ENCODE results near the gene HS6ST2. TPM values are rescaled to one million over a fixed set of nuclear protein-coding genes. Genes with fewer than 3 reads are reported as not detected.

The HS6ST2 gene
- total and polyA plus RNA-seq, 9 of the 15 experiments (the other 6 are each of a cell fraction or from before 2014, with no cell fraction given), result not detected

DNA sequence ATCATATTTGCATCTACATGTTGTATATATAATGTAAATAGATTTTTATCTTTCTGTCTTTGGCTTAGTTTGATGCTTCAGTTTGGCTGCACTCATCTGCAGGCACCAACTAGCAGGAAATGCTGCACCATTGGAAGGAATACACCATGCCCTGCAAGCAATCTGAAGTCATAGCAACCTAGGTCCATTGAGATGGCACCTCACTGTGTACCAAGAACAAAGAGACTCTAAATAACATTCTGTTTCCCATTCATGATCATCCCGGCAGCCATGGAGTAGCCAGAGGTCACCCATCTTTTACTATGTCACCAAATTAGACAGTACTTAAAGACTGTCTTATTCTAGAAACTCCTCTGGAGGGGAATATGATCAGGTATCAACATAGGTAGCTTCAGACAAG lies 40.8 kb upstream of the HS6ST2 start:
- H3K4me1 ChIP-seq (replicated peaks in 1 of 2; ENCODE audit: control insufficient read depth in 2 of 2, insufficient read depth in 2 of 2, low read length in 2 of 2), result no peaks in the 10 kb centered on the region
- H3K27me3 ChIP-seq (ENCODE audit: control insufficient read depth in 2 of 2, insufficient read depth in 2 of 2, low read length in 2 of 2), result no peaks in the 10 kb centered on the region
- BruUV-seq (replicated peaks), result no TSS peak
- TF ChIP-seq HNRNPLL (IDR thresholded peaks at IDR 0.05; ENCODE audit: low read depth, low read length, poor library complexity, severe bottlenecking) (no peak), SMC3 (conservative IDR thresholded peaks at IDR 0.05; ENCODE audit: insufficient read depth, low read depth, low read length) (no peak), SMARCA5 (IDR thresholded peaks at IDR 0.05) (no peak), ZNF436 (CRISPR knock-in tag; IDR thresholded peaks at IDR 0.05) (no peak), GTF2B (IDR thresholded peaks at IDR 0.05; ENCODE audit: extremely low read depth, insufficient read length) (no peak), TRIM24 (IDR thresholded peaks at IDR 0.05) (no peak), SAFB2 (IDR thresholded peaks at IDR 0.05; ENCODE audit: borderline replicate concordance, low read depth, low read length, severe bottlenecking) (no peak), ZBED1 (IDR thresholded peaks at IDR 0.05) (no peak), NCOA2 (IDR thresholded peaks at IDR 0.05; ENCODE audit: partially characterized antibody in 2 of 2) (no peak), CXXC5 (CRISPR knock-in tag; IDR thresholded peaks at IDR 0.05) (no peak), ELF1 (tag; IDR thresholded peaks at IDR 0.05) (no peak), ZKSCAN8 (CRISPR knock-in tag; IDR thresholded peaks at IDR 0.05) (no peak), POU5F1 (IDR thresholded peaks at IDR 0.05; ENCODE audit: borderline replicate concordance, low read depth, low read length, partially characterized antibody) (no peak), FOXA1 (IDR thresholded peaks at IDR 0.05; ENCODE audit: borderline replicate concordance) (no peak)
- TF ChIP-seq, protein P1, sequence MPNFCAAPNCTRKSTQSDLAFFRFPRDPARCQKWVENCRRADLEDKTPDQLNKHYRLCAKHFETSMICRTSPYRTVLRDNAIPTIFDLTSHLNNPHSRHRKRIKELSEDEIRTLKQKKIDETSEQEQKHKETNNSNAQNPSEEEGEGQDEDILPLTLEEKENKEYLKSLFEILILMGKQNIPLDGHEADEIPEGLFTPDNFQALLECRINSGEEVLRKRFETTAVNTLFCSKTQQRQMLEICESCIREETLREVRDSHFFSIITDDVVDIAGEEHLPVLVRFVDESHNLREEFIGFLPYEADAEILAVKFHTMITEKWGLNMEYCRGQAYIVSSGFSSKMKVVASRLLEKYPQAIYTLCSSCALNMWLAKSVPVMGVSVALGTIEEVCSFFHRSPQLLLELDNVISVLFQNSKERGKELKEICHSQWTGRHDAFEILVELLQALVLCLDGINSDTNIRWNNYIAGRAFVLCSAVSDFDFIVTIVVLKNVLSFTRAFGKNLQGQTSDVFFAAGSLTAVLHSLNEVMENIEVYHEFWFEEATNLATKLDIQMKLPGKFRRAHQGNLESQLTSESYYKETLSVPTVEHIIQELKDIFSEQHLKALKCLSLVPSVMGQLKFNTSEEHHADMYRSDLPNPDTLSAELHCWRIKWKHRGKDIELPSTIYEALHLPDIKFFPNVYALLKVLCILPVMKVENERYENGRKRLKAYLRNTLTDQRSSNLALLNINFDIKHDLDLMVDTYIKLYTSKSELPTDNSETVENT (CRISPR knock-in tag; IDR thresholded peaks at IDR 0.05), result no peak
- TF ChIP-seq, protein P2, sequence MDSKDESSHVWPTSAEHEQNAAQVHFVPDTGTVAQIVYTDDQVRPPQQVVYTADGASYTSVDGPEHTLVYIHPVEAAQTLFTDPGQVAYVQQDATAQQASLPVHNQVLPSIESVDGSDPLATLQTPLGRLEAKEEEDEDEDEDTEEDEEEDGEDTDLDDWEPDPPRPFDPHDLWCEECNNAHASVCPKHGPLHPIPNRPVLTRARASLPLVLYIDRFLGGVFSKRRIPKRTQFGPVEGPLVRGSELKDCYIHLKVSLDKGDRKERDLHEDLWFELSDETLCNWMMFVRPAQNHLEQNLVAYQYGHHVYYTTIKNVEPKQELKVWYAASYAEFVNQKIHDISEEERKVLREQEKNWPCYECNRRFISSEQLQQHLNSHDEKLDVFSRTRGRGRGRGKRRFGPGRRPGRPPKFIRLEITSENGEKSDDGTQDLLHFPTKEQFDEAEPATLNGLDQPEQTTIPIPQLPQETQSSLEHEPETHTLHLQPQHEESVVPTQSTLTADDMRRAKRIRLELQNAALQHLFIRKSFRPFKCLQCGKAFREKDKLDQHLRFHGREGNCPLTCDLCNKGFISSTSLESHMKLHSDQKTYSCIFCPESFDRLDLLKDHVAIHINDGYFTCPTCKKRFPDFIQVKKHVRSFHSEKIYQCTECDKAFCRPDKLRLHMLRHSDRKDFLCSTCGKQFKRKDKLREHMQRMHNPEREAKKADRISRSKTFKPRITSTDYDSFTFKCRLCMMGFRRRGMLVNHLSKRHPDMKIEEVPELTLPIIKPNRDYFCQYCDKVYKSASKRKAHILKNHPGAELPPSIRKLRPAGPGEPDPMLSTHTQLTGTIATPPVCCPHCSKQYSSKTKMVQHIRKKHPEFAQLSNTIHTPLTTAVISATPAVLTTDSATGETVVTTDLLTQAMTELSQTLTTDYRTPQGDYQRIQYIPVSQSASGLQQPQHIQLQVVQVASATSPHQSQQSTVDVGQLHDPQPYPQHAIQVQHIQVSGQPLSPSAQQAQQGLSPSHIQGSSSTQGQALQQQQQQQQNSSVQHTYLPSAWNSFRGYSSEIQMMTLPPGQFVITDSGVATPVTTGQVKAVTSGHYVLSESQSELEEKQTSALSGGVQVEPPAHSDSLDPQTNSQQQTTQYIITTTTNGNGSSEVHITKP (IDR thresholded peaks at IDR 0.05; ENCODE audit: partially characterized antibody), result no peak
- no peaks in the 10 kb centered on the region for H3K9me1 ChIP-seq (ENCODE audit: control insufficient read depth, insufficient read depth, low read length)
- H3K9ac ChIP-seq (ENCODE audit: insufficient read depth in 1 of 2, low read depth in 2 of 2, low read length in 2 of 2), result no peak overlapping the region
- ChIA-PET CTCF (ENCODE audit: low intra/inter-chr PET ratio) (no interaction called here), POLR2A (no interaction called here)
- no peaks in the 10 kb centered on the region for H3K9me3 ChIP-seq (replicated peaks; ENCODE audit: control insufficient read depth, insufficient read depth, low read depth, low read length)
- DNase-seq (ENCODE audit: extremely low read depth in 1 of 4, low spot score in 3 of 4) (no peak), FAIRE-seq (no peak), ATAC-seq (no peak)
- H3K27ac ChIP-seq (ENCODE audit: extremely low read depth, low read depth, low read length), result no peak overlapping the region
- no peak overlapping the region for H3K4me2 ChIP-seq (ENCODE audit: insufficient read depth, low read length)
- H2AFZ ChIP-seq (ENCODE audit: low read depth, low read length), result no peak overlapping the region
- H4K20me1 ChIP-seq (replicated peaks; ENCODE audit: control insufficient read depth, insufficient read depth, low read length), result no peaks in the 10 kb centered on the region
- no peak overlapping the region for H3K4me3 ChIP-seq
- in situ Hi-C loops (cut with MboI) (loop anchor here (25.0 kb wide), 1 partner anchor 663 kb away; no protein-coding TSS in a partner anchor), intact Hi-C loops (cut with micrococcal nuclease) (no loop called here)
- 0% methylated on average over 1 of the region's 1 CpG for WGBS (ENCODE audit: insufficient coverage, low coverage, missing lambda C conversion rate)
- H3K36me3 ChIP-seq (ENCODE audit: control insufficient read depth, insufficient read depth, low read length), result no peaks in the 10 kb centered on the region
- H3K79me2 ChIP-seq (ENCODE audit: control insufficient read depth, insufficient read depth, low read length), result no peaks in the 10 kb centered on the region

Measured in K562 (cell line).